K562 (cell line): Measurements from ENCODE around the gene KAT2B. TPM values are rescaled to one million over a fixed set of nuclear protein-coding genes. Genes with fewer than 3 reads are reported as not detected.

Source experiments
- ATF7 ChIP-seq: fragments of 450-650 bp; IDR thresholded peaks from 2 replicates; pipeline ENCODE4 v1.7.1; 2014; ENCODE audit warnings: mild to moderate bottlenecking, moderate library complexity
- BCL6 ChIP-seq: fragments of 250-450 bp; sonication (Bioruptor Pico); IDR thresholded peaks from 2 replicates; pipeline ENCODE4 v1.4.0; 2020
- BRF1 ChIP-seq: IDR thresholded peaks from 3 replicates; pipeline ENCODE4 v1.6.1; 2011; ENCODE audit warnings: borderline replicate concordance, mild to moderate bottlenecking; ENCODE audit not compliant: insufficient read length; ENCODE audit errors: extremely low read depth
- CGGBP1 ChIP-seq: fragments of 250-450 bp; sonication (Bioruptor Pico); IDR thresholded peaks from 2 replicates; pipeline ENCODE4 v1.9.0; 2021; ENCODE audit warnings: mild to moderate bottlenecking
- ELK3 ChIP-seq: fragments of 450-650 bp; formaldehyde crosslinking; IDR thresholded peaks from 2 replicates; pipeline ENCODE4 v1.4.0; 2020; ENCODE audit warnings: mild to moderate bottlenecking
- EP300 ChIP-seq: IDR thresholded peaks from 2 replicates; pipeline ENCODE4 v1.6.1; 2012; ENCODE audit warnings: low read length, improper control_type of control experiment
- HBP1 ChIP-seq: fragments of 450-650 bp; formaldehyde crosslinking; IDR thresholded peaks from 2 replicates; pipeline ENCODE4 v1.4.0; 2022; ENCODE audit warnings: missing genetic modification characterization
- MAZ ChIP-seq, 2 experiments: fragments of 450-650 bp in 1 of 2; sonication (generic) in 1 of 2; formaldehyde crosslinking; IDR thresholded peaks in 1 of 2; conservative IDR thresholded peaks in 1 of 2; 2 replicates each; pipeline versions ENCODE4 v1.4.0 to v1.5.0; 2020; ENCODE audit warnings: mild to moderate bottlenecking in 1 of 2, missing genetic modification reagents in 1 of 2
- ZNF197 ChIP-seq: fragments of 200-800 bp; sonication (Bioruptor generic); IDR thresholded peaks from 2 replicates; pipeline ENCODE4 v1.6.1; 2016; ENCODE audit warnings: low read depth, missing genetic modification characterization, missing compliant biosample characterization
- ZNF407 ChIP-seq: fragments of 450-650 bp; IDR thresholded peaks from 2 replicates; pipeline ENCODE4 v1.6.1; 2016; ENCODE audit warnings: low read depth
- ZNF589 ChIP-seq: fragments of 200-800 bp; sonication (Bioruptor generic); IDR thresholded peaks from 2 replicates; pipeline ENCODE4 v1.6.1; 2016; ENCODE audit warnings: low read depth, missing genetic modification characterization, missing compliant biosample characterization
- ZNF592 ChIP-seq: fragments of 450-650 bp; IDR thresholded peaks from 2 replicates; pipeline ENCODE4 v1.6.1; 2017; ENCODE audit warnings: antibody characterized with exemption, mild to moderate bottlenecking
- polyA plus RNA-seq, 8 experiments: library from polyadenylated mRNA; depleted of rRNA in 4 of 8; stranded (reverse) in 5 of 8; unstranded in 3 of 8; fragments of >200 nt; fragmentation: Nextera tagmentation in 2 of 8; fragmentation: Illumina TruSeq in 1 of 8; extraction: Ambion mirVana in 2 of 8; extraction: Trizol in 1 of 8; gene quantifications; 2 replicates each; pipeline versions ENCODE4 v1.2.1 to v1.2.3, GENCODE V29; 2011 to 2014; ENCODE audit warnings: inconsistent platforms in 1 of 8, missing spikeins in 1 of 8
- total RNA-seq, 7 experiments: library from RNA; depleted of rRNA in 6 of 7; stranded (reverse); fragments of >200 nt in 6 of 7; fragmentation: Illumina TruSeq in 2 of 7; extraction: Trizol in 2 of 7; gene quantifications; 2 replicates each; pipeline versions ENCODE4 v1.2.1 to v1.2.3, GENCODE V29; 2011 to 2021; ENCODE audit warnings: low replicate concordance in 1 of 7

KAT2B gene
- total and polyA plus RNA-seq, 9 of the 15 experiments (the other 6 are each of a cell fraction or from before 2014, with no cell fraction given): 3.3 to 14.9 (median 12.2) TPM

GRCh38 chr3:20041197-20041780 lies 1.0 kb downstream of the KAT2B start (continued):
- TF ChIP-seq HBP1 (CRISPR knock-in tag) (no peak), CGGBP1 (CRISPR knock-in tag) (no peak), ZNF407 (no peak), BCL6 (CRISPR knock-in tag) (no peak), MAZ (CRISPR knock-in tag; conservative IDR thresholded peaks at IDR 0.05 in 1 of 2, IDR thresholded peaks at IDR 0.05 in 1 of 2) (no peak; a peak in 1 of 4 replicates), EP300 (no peak), ATF7 (peak; percentile 61), ZNF197 (no peak), ELK3 (CRISPR knock-in tag) (no peak), BRF1 (no peak), ZNF589 (CRISPR knock-in tag) (no peak), ZNF592 (no peak)
